Measurements from ENCODE around the gene MPO. TPM values are rescaled to one million over a fixed set of nuclear protein-coding genes. Genes with fewer than 3 reads are reported as not detected.

Gene MPO
- total and polyA plus RNA-seq, 2 of the 8 experiments (the other 6 are each of a cell fraction or from before 2014, with no cell fraction given) = 0.06 to 0.74 TPM

GRCh38 chr17:58283674-58284612 is 3.2 kb upstream of the MPO start:
- TF ChIP-seq RAD21 (IDR thresholded peaks at IDR 0.05 in 1 of 2, conservative IDR thresholded peaks at IDR 0.05 in 1 of 2; ENCODE audit: low read depth in 2 of 2, low read length in 2 of 2) (no peak), RBBP5 (IDR thresholded peaks at IDR 0.05; ENCODE audit: borderline replicate concordance, low read depth, low read length) (no peak), TCF12 (IDR thresholded peaks at IDR 0.05; ENCODE audit: low read depth, low read length) (no peak), FOSL1 (IDR thresholded peaks at IDR 0.05; ENCODE audit: insufficient read depth, low read depth, low read length) (no peak)
- peak overlapping the region; percentile 23; the same call in 1 of the 2 replicates for H2BK20ac ChIP-seq (ENCODE audit: low read length)
- 70% methylated on average over 12 of the region's 12 CpGs; no CpG with 5 or more reads in 1 of the 2 experiments for WGBS, 2 experiments (ENCODE audit: extremely low coverage in 1 of 2, insufficient coverage in 1 of 2, insufficient read length in 1 of 2, insufficient replicate concordance in 2 of 2, low coverage in 1 of 2, low lambda C conversion rate in 2 of 2, missing lambda C conversion rate in 1 of 2)
- no peak overlapping the region for H2BK120ac ChIP-seq (replicated peaks; ENCODE audit: low read depth, low read length)
- H3K27ac ChIP-seq (ENCODE audit: low read depth, low read length) = no peak overlapping the region
- H3K79me2 ChIP-seq (ENCODE audit: control insufficient read depth in 1 of 2, insufficient read depth in 2 of 2, low read length in 2 of 2) = no peaks in the 10 kb centered on the region
- ChIA-PET CTCF (ENCODE audit: partially characterized antibody) (interaction anchor here (0.9 to 2.3 kb wide), 13 partner anchors 10 to 152 kb away, joined by 3 to 14 read pairs (median 4); partner anchors contain the start of gene RNF43), POLR2A (ENCODE audit: partially characterized antibody) (interaction anchor here (0.9 to 2.5 kb wide), 10 partner anchors 10 to 348 kb away, joined by 3 to 9 read pairs (median 4); partner anchors contain the start of genes MTMR4 and RNF43)
- H3K4me2 ChIP-seq (ENCODE audit: insufficient read depth in 1 of 2, low read depth in 2 of 2, low read length in 2 of 2) = peak overlapping the region; percentile 9; a peak in 1 of 4 replicates
- no peaks in the 10 kb centered on the region for H3K36me3 ChIP-seq (ENCODE audit: control insufficient read depth in 2 of 4, insufficient read depth in 4 of 4, low read length in 3 of 4)
- no peaks in the 10 kb centered on the region for H3K9me3 ChIP-seq (ENCODE audit: insufficient read depth in 2 of 2, low read depth in 1 of 2, low read length in 1 of 2)
- H4K8ac ChIP-seq (ENCODE audit: extremely low read depth, insufficient read depth, low read length) = no peak overlapping the region
- H2AFZ ChIP-seq (ENCODE audit: low read length) = peak overlapping the region; percentile 5; the same call in 1 of the 2 replicates
- H3K14ac ChIP-seq (ENCODE audit: insufficient read length) = no peak overlapping the region
- FAIRE-seq (no peak), DNase-seq (ENCODE audit: low read depth in 1 of 2, low spot score in 2 of 2) (no peak)
- peak overlapping the region; percentile 23 for H4K91ac ChIP-seq (replicated peaks; ENCODE audit: insufficient read length, low read length)
- no peak overlapping the region for H3K9ac ChIP-seq (replicated peaks in 1 of 4; ENCODE audit: extremely low read depth in 1 of 4, low read depth in 3 of 4, low read length in 3 of 4)
- H3K4me3 ChIP-seq (ENCODE audit: extremely low read depth in 1 of 4, insufficient read depth in 2 of 4, low read depth in 3 of 4, low read length in 4 of 4) = no peak overlapping the region
- H4K20me1 ChIP-seq (replicated peaks in 1 of 2; ENCODE audit: control insufficient read depth in 1 of 2, insufficient read depth in 2 of 2, low read length in 2 of 2) = no peaks in the 10 kb centered on the region
- H2BK15ac ChIP-seq (ENCODE audit: low read length) = no peak overlapping the region; the same call in 1 of the 2 replicates
- H3K23ac ChIP-seq (ENCODE audit: insufficient read length) = no peak overlapping the region
- peaks cover 0 to 8% (median 4%) of the 10 kb centered on the region in 4 experiments; a peak in 5 of 7 replicates for H3K4me1 ChIP-seq (replicated peaks in 1 of 4; ENCODE audit: control insufficient read depth in 3 of 4, insufficient read depth in 4 of 4, low read length in 3 of 4)
- H3K4ac ChIP-seq (replicated peaks; ENCODE audit: insufficient read length, low read depth, low read length) = no peak overlapping the region
- H4K5ac ChIP-seq (ENCODE audit: insufficient read length, low read depth, low read length) = no peak overlapping the region
- H3K56ac ChIP-seq (replicated peaks; ENCODE audit: insufficient read length, low read depth, low read length) = no peak overlapping the region
- peaks cover 0 to 4% (median 0%) of the 10 kb centered on the region in 4 experiments; a peak in 2 of 7 replicates for H3K27me3 ChIP-seq (replicated peaks in 1 of 4; ENCODE audit: control insufficient read depth in 3 of 4, extremely low read depth in 1 of 4, insufficient read depth in 3 of 4, low read length in 3 of 4)
- peak overlapping the region; percentile 9 for H3K18ac ChIP-seq (ENCODE audit: extremely low read depth, low read length)
- H2AK5ac ChIP-seq (ENCODE audit: low read depth, low read length) = no peak overlapping the region
- H2BK12ac ChIP-seq (ENCODE audit: low read depth, low read length) = peak overlapping the region; percentile 75; the same call in 1 of the 2 replicates
- no peaks in the 10 kb centered on the region for H3K23me2 ChIP-seq (ENCODE audit: low read depth, low read length)
- H3K79me1 ChIP-seq (ENCODE audit: low read depth, low read length) = no peaks in the 10 kb centered on the region
- peak overlapping the region; percentile 48; the same call in 1 of the 2 replicates for H2BK5ac ChIP-seq (ENCODE audit: low read depth, low read length)
